ENCODE measurements around the gene SDC1. TPM values are rescaled to one million over a fixed set of nuclear protein-coding genes. Genes with fewer than 3 reads are reported as not detected.

The SDC1 gene
- total and polyA plus RNA-seq, 9 donors: 0.62 to 9.1 (median 3.8) TPM

DNA sequence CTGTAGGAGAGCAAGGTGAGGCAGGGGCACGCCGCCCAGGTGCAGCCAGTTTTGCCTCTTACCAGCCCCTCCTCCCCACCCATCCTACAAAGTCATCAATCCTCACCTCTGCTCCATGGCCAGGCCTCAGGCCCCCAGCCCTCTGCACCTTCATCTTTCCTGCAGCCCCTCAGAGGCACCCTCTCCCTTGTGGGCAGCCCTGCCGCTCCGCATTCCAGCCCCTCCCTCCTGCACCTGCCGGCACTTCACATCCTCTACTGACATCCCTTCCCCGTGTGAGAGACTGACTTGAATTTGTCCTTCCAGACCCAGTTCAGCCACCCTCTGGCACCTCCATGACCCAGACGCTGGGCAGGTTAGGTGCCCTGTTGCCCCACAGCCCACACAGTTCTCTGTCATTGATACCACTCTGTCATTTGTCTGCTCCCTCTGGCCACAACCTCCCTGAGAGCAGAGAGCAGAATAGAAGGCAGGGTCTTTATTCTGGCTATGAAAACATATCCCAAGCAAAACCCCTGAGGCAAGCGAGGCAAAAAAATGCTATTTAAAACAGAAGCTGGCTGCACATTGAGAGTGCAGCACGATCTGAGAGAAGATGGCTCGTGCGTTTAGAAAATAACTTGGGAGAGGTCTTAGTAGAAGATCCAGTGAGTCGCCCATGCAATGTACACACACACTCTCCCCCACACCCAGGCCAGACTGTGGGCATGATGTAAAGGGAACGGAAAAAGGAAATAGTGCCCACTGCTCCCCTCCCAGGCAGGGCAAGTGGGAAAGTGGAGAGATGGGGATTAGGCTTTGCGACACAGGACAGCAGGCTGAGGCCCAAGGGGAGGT is 25.9 kb downstream of the SDC1 start:
- no peak for TF ChIP-seq CTCF (IDR thresholded peaks at IDR 0.05)
- TF ChIP-seq EP300 (IDR thresholded peaks at IDR 0.05): no peak
- no peak for TF ChIP-seq POLR2A (IDR thresholded peaks at IDR 0.05)
- Histone ChIP-seq H3K27me3 (no peaks in the 10 kb centered on the region), H3K36me3 (no peaks in the 10 kb centered on the region), H3K27ac (no peak overlapping the region), H3K4me1 (ENCODE audit: insufficient read depth) (no peaks in the 10 kb centered on the region), H3K9me3 (no peaks in the 10 kb centered on the region), H3K4me3 (no peak overlapping the region)
- no peak for DNase-seq
- intact Hi-C loops (cut with DNase I): no loop called here
- WGBS, 3 donors: 84 to 88% (median 87%) methylated on average over 14 of the region's 14 CpGs

GRCh38 chr2:20198001-20198400 is 26.9 kb downstream of the SDC1 start:
- TF ChIP-seq EP300 (IDR thresholded peaks at IDR 0.05): no peak
- no peak for TF ChIP-seq CTCF (IDR thresholded peaks at IDR 0.05)
- TF ChIP-seq POLR2A (IDR thresholded peaks at IDR 0.05): no peak
- Histone ChIP-seq H3K36me3 (no peaks in the 10 kb centered on the region), H3K27ac (no peak overlapping the region), H3K9me3 (no peaks in the 10 kb centered on the region), H3K4me1 (ENCODE audit: insufficient read depth) (no peaks in the 10 kb centered on the region), H3K27me3 (no peaks in the 10 kb centered on the region), H3K4me3 (no peak overlapping the region)
- intact Hi-C loops (cut with DNase I): no loop called here
- no peak for DNase-seq
- WGBS, 3 donors: 81 to 87% (median 83%) methylated on average over 9 of the region's 9 CpGs

DNA sequence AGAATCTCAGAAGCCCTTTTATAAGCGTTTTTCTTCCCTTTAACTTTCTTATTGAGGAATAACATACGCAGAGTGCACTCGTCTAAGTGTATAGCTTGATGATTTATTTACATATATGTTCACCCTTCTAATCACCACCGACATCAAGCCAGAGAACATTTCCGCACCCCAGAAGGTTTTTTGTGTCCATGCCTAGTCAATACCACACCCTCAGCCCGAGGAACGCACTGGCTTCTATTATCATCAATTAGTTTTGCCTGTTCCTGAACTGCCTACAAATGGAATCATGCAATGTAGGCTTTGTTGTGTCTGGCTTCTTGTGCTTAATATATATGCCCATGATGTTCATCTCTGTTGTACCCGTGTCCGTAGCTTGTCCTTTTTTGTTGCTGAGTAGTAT is 27.7 kb downstream of the SDC1 start:
- Histone ChIP-seq H3K4me3 (no peak overlapping the region), H3K27me3 (no peaks in the 10 kb centered on the region), H3K27ac (no peak overlapping the region), H3K9me3 (no peaks in the 10 kb centered on the region), H3K36me3 (no peaks in the 10 kb centered on the region), H3K4me1 (ENCODE audit: insufficient read depth) (no peaks in the 10 kb centered on the region)
- intact Hi-C loops (cut with DNase I): no loop called here
- WGBS, 3 donors: 72 to 79% (median 76%) methylated on average over 9 of the region's 9 CpGs
- DNase-seq: no peak
- TF ChIP-seq EP300 (IDR thresholded peaks at IDR 0.05) (no peak), CTCF (IDR thresholded peaks at IDR 0.05) (no peak), POLR2A (IDR thresholded peaks at IDR 0.05) (no peak)

DNA sequence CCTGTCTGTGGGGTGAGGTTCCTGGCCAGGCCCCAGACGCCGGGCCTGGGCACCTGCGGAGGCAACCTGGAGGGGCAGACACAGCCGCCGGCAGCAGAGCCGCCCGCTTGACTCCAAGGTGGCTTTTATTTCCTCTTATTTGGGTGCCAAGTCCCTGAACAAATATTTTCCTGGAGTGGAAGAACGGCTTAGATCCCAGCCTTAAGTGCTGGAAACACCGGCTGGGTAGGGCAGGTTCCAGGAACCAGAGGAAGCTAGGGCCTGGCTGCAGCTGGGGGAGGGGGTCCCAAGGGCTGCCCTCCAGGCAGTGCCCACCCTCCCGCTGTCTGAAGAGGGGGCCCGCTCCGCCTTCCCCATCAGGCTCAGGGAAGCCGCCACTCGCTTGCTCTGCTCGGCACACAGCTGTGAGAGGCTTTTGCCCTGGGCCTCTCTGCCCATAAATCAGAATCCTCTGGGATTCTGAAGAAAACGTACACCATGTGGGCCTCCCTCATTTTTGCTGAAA is 28.2 kb downstream of the SDC1 start:
- no peaks in the 10 kb centered on the region for H3K4me1 ChIP-seq (ENCODE audit: insufficient read depth)
- H3K27me3 ChIP-seq: no peaks in the 10 kb centered on the region
- no peak overlapping the region for H3K27ac ChIP-seq
- 43 to 56% (median 49%) methylated on average over 16 of the region's 16 CpGs for WGBS, 3 donors
- intact Hi-C loops (cut with DNase I): no loop called here
- no peaks in the 10 kb centered on the region for H3K9me3 ChIP-seq
- H3K4me3 ChIP-seq: no peak overlapping the region
- no peaks in the 10 kb centered on the region for H3K36me3 ChIP-seq
- DNase-seq: no peak
- TF ChIP-seq POLR2A (IDR thresholded peaks at IDR 0.05): no peak

- H3K36me3 ChIP-seq: no peaks in the 10 kb centered on the region
- WGBS, 3 donors: 88 to 94% (median 90%) methylated on average over 7 of the region's 7 CpGs
- no peaks in the 10 kb centered on the region for H3K4me1 ChIP-seq (ENCODE audit: insufficient read depth)
- no peaks in the 10 kb centered on the region for H3K9me3 ChIP-seq
- no peaks in the 10 kb centered on the region for H3K27me3 ChIP-seq
- intact Hi-C loops (cut with DNase I): no loop called here
- H3K4me3 ChIP-seq: no peak overlapping the region
- no peak overlapping the region for H3K27ac ChIP-seq
- TF ChIP-seq POLR2A (IDR thresholded peaks at IDR 0.05): no peak
- no peak for TF ChIP-seq CTCF (IDR thresholded peaks at IDR 0.05)
- no peak for TF ChIP-seq EP300 (IDR thresholded peaks at IDR 0.05)
- no peak for DNase-seq
Observed at GRCh38 chr2:20196053-20196656, 28.8 kb downstream of the SDC1 start.

All from ovary (tissue), 9 donors.